Endothelial cell of umbilical vein (primary cell): ENCODE measurements around the gene ERBIN. TPM values are rescaled to one million over a fixed set of nuclear protein-coding genes. Genes with fewer than 3 reads are reported as not detected.

Experiments
- BruUV-seq: library from RNA; stranded (reverse); fragments of 400-500 nt; replicated peaks from 2 replicates; lab custom pipeline; 2021; lab: Mats Ljungman, UMichigan
- CTCF ChIA-PET: fragments of 300-600, 350-600 bp; sonication (Branson Sonifier 250); formaldehyde crosslinking; loops from one replicate; lab custom pipeline; 2021; ENCODE audit warnings: antibody characterized with exemption, inconsistent platforms; lab: Charles Lee
- POLR2A ChIA-PET: fragments of 300-600, 350-600 bp; sonication (Branson Sonifier 250); formaldehyde crosslinking; loops from one replicate; lab custom pipeline; 2021; ENCODE audit warnings: antibody characterized with exemption, inconsistent platforms; lab: Charles Lee
- DNase-seq: peaks from one replicate; pipeline ENCODE4 v3.0.0-alpha.2; 2011; ENCODE audit warnings: low read depth, low spot score
- FAIRE-seq: peaks from 2 replicates; lab custom pipeline; 2011; peaks lifted over from hg19 to GRCh38; lab: Jason Lieb, UNC
- H2AFZ ChIP-seq: 2 replicates; pipeline ENCODE4 v1.6.0; 2012; ENCODE audit warnings: low read depth, low read length, control low read depth, inconsistent platforms
- H3K27ac ChIP-seq: 2 replicates; pipeline ENCODE4 v1.5.1; 2011; ENCODE audit warnings: low read depth, mild to moderate bottlenecking, control low read depth, low read length, moderate library complexity; ENCODE audit not compliant: insufficient read depth
- H3K27me3 ChIP-seq, 2 experiments: 2 replicates each; pipeline versions ENCODE4 v1.6.0 to v1.6.1; 2011; ENCODE audit warnings: low read length in 2 of 2, mixed read lengths in 1 of 2; ENCODE audit not compliant: control insufficient read depth in 2 of 2, insufficient read depth in 2 of 2
- H3K36me3 ChIP-seq, 2 experiments: 2 replicates in 1 of 2; 3 replicates in 1 of 2; pipeline ENCODE4 v1.5.1; 2011; ENCODE audit warnings: low read length in 2 of 2, mild to moderate bottlenecking in 1 of 2, moderate library complexity in 1 of 2; ENCODE audit not compliant: control insufficient read depth in 2 of 2, insufficient read depth in 2 of 2; ENCODE audit errors: extremely low read depth in 1 of 2
- H3K4me1 ChIP-seq: 3 replicates; pipeline ENCODE4 v1.5.1; 2011; ENCODE audit warnings: mild to moderate bottlenecking, low read length; ENCODE audit not compliant: control insufficient read depth, insufficient read depth; ENCODE audit errors: extremely low read depth
- H3K4me2 ChIP-seq: 2 replicates; pipeline ENCODE4 v1.6.1; 2011; ENCODE audit warnings: low read length, control low read depth, mixed read lengths; ENCODE audit not compliant: insufficient read depth
- H3K4me3 ChIP-seq, 3 experiments: fragments of 200-600 bp in 1 of 3; sonication (generic), shearing (Covaris generic) in 1 of 3; replicated peaks in 1 of 3; 2 replicates each; pipeline ENCODE4 v1.5.1; 2011 to 2016; ENCODE audit warnings: control low read depth in 3 of 3, low read length in 3 of 3, mild to moderate bottlenecking in 2 of 3, inconsistent platforms in 1 of 3, low read depth in 1 of 3, moderate library complexity in 1 of 3; ENCODE audit not compliant: insufficient read depth in 1 of 3
- H3K79me2 ChIP-seq: 2 replicates; pipeline ENCODE4 v1.6.0; 2012; ENCODE audit warnings: low read length, inconsistent platforms; ENCODE audit not compliant: control insufficient read depth, insufficient read depth
- H3K9ac ChIP-seq: replicated peaks from 2 replicates; pipeline ENCODE3; 2011; ENCODE audit warnings: low read length, control low read depth; ENCODE audit not compliant: insufficient read depth; ENCODE audit errors: extremely low read depth
- H3K9me1 ChIP-seq: replicated peaks from 3 replicates; pipeline ENCODE4 v1.6.0; 2011; ENCODE audit warnings: mild to moderate bottlenecking, low read length; ENCODE audit not compliant: control insufficient read depth, insufficient read depth; ENCODE audit errors: extremely low read depth
- H3K9me3 ChIP-seq: replicated peaks from 2 replicates; pipeline ENCODE4 v1.5.1; 2012; ENCODE audit warnings: low read length, inconsistent platforms; ENCODE audit not compliant: control insufficient read depth, insufficient read depth
- H4K20me1 ChIP-seq: replicated peaks from 2 replicates; pipeline ENCODE3; 2011; ENCODE audit warnings: mild to moderate bottlenecking, low read length; ENCODE audit not compliant: control insufficient read depth, insufficient read depth; ENCODE audit errors: extremely low read depth
- CTCF ChIP-seq, 2 donors: IDR thresholded peaks; 1 replicate in 1 of 2; 2 replicates in 1 of 2; pipeline ENCODE4 v1.5.1; 2011; ENCODE audit warnings: low read length in 2 of 2, mild to moderate bottlenecking in 2 of 2, moderate library complexity in 2 of 2, control low read depth in 1 of 2, inconsistent platforms in 1 of 2, low read depth in 1 of 2; ENCODE audit not compliant: insufficient read depth in 1 of 2; ENCODE audit errors: extremely low read depth in 1 of 2
- EZH2 ChIP-seq: IDR thresholded peaks from 2 replicates; pipeline ENCODE4 v1.6.1; 2012; ENCODE audit warnings: borderline replicate concordance, low read depth, mild to moderate bottlenecking, moderate library complexity, low read length, inconsistent platforms; ENCODE audit not compliant: severe bottlenecking
- FOS ChIP-seq: IDR thresholded peaks from 2 replicates; pipeline ENCODE4 v1.6.1; 2011; ENCODE audit warnings: mild to moderate bottlenecking, low read length, moderate library complexity, borderline replicate concordance; ENCODE audit not compliant: insufficient read depth
- GATA2 ChIP-seq: IDR thresholded peaks from 2 replicates; pipeline ENCODE4 v1.7.0; 2011; ENCODE audit warnings: low read depth, mild to moderate bottlenecking, moderate library complexity, mixed read lengths, low read length; ENCODE audit not compliant: insufficient read length, insufficient read depth
- JUN ChIP-seq: IDR thresholded peaks from 2 replicates; pipeline ENCODE4 v1.6.1; 2011; ENCODE audit warnings: borderline replicate concordance, low read depth; ENCODE audit not compliant: insufficient read length, insufficient read depth
- MAX ChIP-seq: IDR thresholded peaks from 2 replicates; pipeline ENCODE4 v1.6.1; 2011; ENCODE audit not compliant: insufficient read depth, insufficient read length
- MYC ChIP-seq: IDR thresholded peaks from one replicate; pipeline ENCODE4 v1.6.1; 2011; ENCODE audit warnings: mild to moderate bottlenecking, low read depth, low read length
- POLR2A ChIP-seq: IDR thresholded peaks from 2 replicates; pipeline ENCODE4 v1.6.1; 2012; ENCODE audit warnings: low read depth, mild to moderate bottlenecking, control low read depth, low read length
- POLR2AphosphoS5 ChIP-seq: IDR thresholded peaks from 2 replicates; pipeline ENCODE4 v1.6.1; 2012; ENCODE audit warnings: low read depth, mild to moderate bottlenecking, control low read depth, low read length, moderate library complexity; ENCODE audit not compliant: insufficient read depth
- dilution Hi-C: fragments of 300-500 bp; cut with MboI; formaldehyde crosslinking; loops from one replicate; pipeline ENCODE4 v1.15.0; 2019; ENCODE audit warnings: low sequenced_read_pairs; ENCODE audit not compliant: extremely low pct_ligation_motif_present
- intact Hi-C: fragments of 100-400 bp; cut with micrococcal nuclease; formaldehyde crosslinking; loops from one replicate; pipeline ENCODE4 v1.10.0; 2022
- polyA plus RNA-seq, 4 experiments: library from polyadenylated mRNA; depleted of rRNA in 3 of 4; stranded (reverse) in 3 of 4; unstranded in 1 of 4; fragments of >200 nt; gene quantifications; 2 replicates each; pipeline versions ENCODE4 v1.2.1 to v1.2.3, GENCODE V29; 2011 to 2012; ENCODE audit warnings: missing spikeins in 1 of 4
- total RNA-seq: library from RNA; stranded (reverse); gene quantifications from 2 replicates; pipeline ENCODE4 v1.2.3, GENCODE V29; 2021

ERBIN gene
- total and polyA plus RNA-seq, 2 donors (not counting 3 experiments of a cell fraction or from before 2014, with no cell fraction given) = 8.1 to 55.6 TPM

GRCh38 chr5:66113160-66113559, 186.8 kb downstream of the ERBIN start:
- no peaks in the 10 kb centered on the region for H3K27me3 ChIP-seq
- no peak overlapping the region for H3K9ac ChIP-seq
- no peaks in the 10 kb centered on the region for H3K4me1 ChIP-seq
- no peaks in the 10 kb centered on the region for H3K79me2 ChIP-seq
- H3K36me3 ChIP-seq = no peaks in the 10 kb centered on the region
- CTCF ChIA-PET = no interaction called here
- intact Hi-C loops (no loop called here), dilution Hi-C loops (no loop called here)
- H3K9me1 ChIP-seq = no peaks in the 10 kb centered on the region
- no peak overlapping the region for H3K27ac ChIP-seq
- H3K4me2 ChIP-seq = no peak overlapping the region
- TF ChIP-seq POLR2AphosphoS5 (no peak), CTCF (IDR thresholded peaks at IDR 0.05; ENCODE audit: extremely low read depth in 1 of 2, insufficient read depth in 1 of 2, low read depth in 1 of 2, low read length in 2 of 2) (no peak), JUN (no peak), MAX (no peak), FOS (no peak), POLR2A (no peak), MYC (no peak), GATA2 (no peak), EZH2 (no peak)
- DNase-seq (no peak), FAIRE-seq (no peak)
- H3K4me3 ChIP-seq = no peak overlapping the region
- BruUV-seq = no TSS peak
- no peaks in the 10 kb centered on the region for H3K9me3 ChIP-seq
- POLR2A ChIA-PET = no interaction called here
- H4K20me1 ChIP-seq = no peaks in the 10 kb centered on the region
- no peak overlapping the region for H2AFZ ChIP-seq
